ENCODE data around the gene SHLD1.

The SHLD1 gene

GRCh38 chr20:5835321-5835821, 85.2 kb downstream of the SHLD1 start:
- H3K36me3 ChIP-seq (ENCODE audit: control insufficient read depth in 1 of 2, insufficient read depth in 2 of 2, low read depth in 1 of 2, low read length in 2 of 2) = no peaks in the 10 kb centered on the region
- H2BK120ac ChIP-seq (ENCODE audit: low read depth, low read length) = no peak overlapping the region
- peak overlapping the region; percentile 88 for H3K9ac ChIP-seq (ENCODE audit: low read length)
- WGBS = 57% methylated on average over 2 of the region's 2 CpGs
- H3K4me1 ChIP-seq (ENCODE audit: control insufficient read depth, insufficient read depth, low read depth, low read length) = peaks cover 8% of the 10 kb centered on the region
- no peaks in the 10 kb centered on the region for H3K9me3 ChIP-seq (ENCODE audit: control insufficient read depth, low read length)
- no peak overlapping the region for H3K4me2 ChIP-seq (ENCODE audit: low read length, poor library complexity, severe bottlenecking)
- H3K4me3 ChIP-seq (ENCODE audit: insufficient read depth in 1 of 2, low read depth in 1 of 2, low read length in 2 of 2) = no peak overlapping the region
- H3K18ac ChIP-seq (ENCODE audit: low read depth in 1 of 2, low read length in 2 of 2) = peak overlapping the region in 1 of 2 experiments; percentile 81
- H3K4ac ChIP-seq (ENCODE audit: low read depth in 1 of 2, low read length in 2 of 2) = no peak overlapping the region
- no peak overlapping the region for H2BK5ac ChIP-seq (ENCODE audit: low read depth, low read length, poor library complexity, severe bottlenecking)
- H2AFZ ChIP-seq (ENCODE audit: low read depth, low read length) = no peak overlapping the region
- peak overlapping the region in 1 of 2 experiments; percentile 86 for H2BK12ac ChIP-seq (ENCODE audit: low read length in 2 of 2)
- peak overlapping the region; percentile 33 for H3K27ac ChIP-seq (ENCODE audit: low read length, poor library complexity, severe bottlenecking)
- no peaks in the 10 kb centered on the region for H3K27me3 ChIP-seq (ENCODE audit: control insufficient read depth in 1 of 2, insufficient read depth in 1 of 2, low read length in 2 of 2)
- DNase-seq = peak; percentile 84
- no peaks in the 10 kb centered on the region for H3K79me1 ChIP-seq (replicated peaks; ENCODE audit: low read length, poor library complexity, severe bottlenecking)
- H4K8ac ChIP-seq (ENCODE audit: low read length) = peak overlapping the region; percentile 80
- H3K23ac ChIP-seq (ENCODE audit: low read length in 2 of 2) = no peak overlapping the region
- no peak overlapping the region for H3K14ac ChIP-seq (ENCODE audit: low read length in 2 of 2)
- H4K91ac ChIP-seq (ENCODE audit: low read length) = peak overlapping the region; percentile 71
- H2BK15ac ChIP-seq (ENCODE audit: low read depth, poor library complexity, severe bottlenecking) = no peak overlapping the region
- H2AK5ac ChIP-seq (ENCODE audit: low read length, severe bottlenecking) = no peak overlapping the region

DNA sequence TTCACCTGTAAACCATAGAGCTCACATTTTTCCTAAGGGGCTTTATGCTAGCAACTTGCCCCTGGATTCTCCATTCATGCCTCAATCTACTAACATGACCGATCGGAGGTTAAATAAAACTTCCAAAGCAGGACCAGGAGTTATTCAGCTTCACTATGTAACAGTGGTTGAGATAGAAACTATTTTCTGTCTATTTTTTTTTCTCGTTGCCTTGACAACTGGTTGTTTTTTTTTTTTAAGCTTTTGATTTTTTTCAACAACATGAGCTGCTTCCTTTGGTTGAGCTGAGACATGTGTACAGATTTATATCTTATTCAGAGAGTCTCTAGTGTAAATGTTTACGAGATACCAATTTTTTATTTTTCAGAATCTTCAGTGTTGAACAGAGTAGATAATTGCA, 85.7 kb downstream of the SHLD1 start:
- no peaks in the 10 kb centered on the region for H3K27me3 ChIP-seq (ENCODE audit: control insufficient read depth in 1 of 2, insufficient read depth in 1 of 2, low read length in 2 of 2)
- peaks cover 8% of the 10 kb centered on the region for H3K4me1 ChIP-seq (ENCODE audit: control insufficient read depth, insufficient read depth, low read depth, low read length)
- no peak overlapping the region for H3K23ac ChIP-seq (ENCODE audit: low read length in 2 of 2)
- H3K9ac ChIP-seq (ENCODE audit: low read length) = peak overlapping the region; percentile 88
- H2AFZ ChIP-seq (ENCODE audit: low read depth, low read length) = no peak overlapping the region
- no peak overlapping the region for H2BK12ac ChIP-seq (ENCODE audit: low read length in 2 of 2)
- no peak overlapping the region for H2BK5ac ChIP-seq (ENCODE audit: low read depth, low read length, poor library complexity, severe bottlenecking)
- H4K8ac ChIP-seq (ENCODE audit: low read length) = no peak overlapping the region
- H3K4ac ChIP-seq (ENCODE audit: low read depth in 1 of 2, low read length in 2 of 2) = no peak overlapping the region
- 100% methylated on average over 1 of the region's 4 CpGs for WGBS
- no peaks in the 10 kb centered on the region for H3K36me3 ChIP-seq (ENCODE audit: control insufficient read depth in 1 of 2, insufficient read depth in 2 of 2, low read depth in 1 of 2, low read length in 2 of 2)
- H3K79me1 ChIP-seq (replicated peaks; ENCODE audit: low read length, poor library complexity, severe bottlenecking) = no peaks in the 10 kb centered on the region
- DNase-seq = peak; percentile 92
- H3K4me2 ChIP-seq (ENCODE audit: low read length, poor library complexity, severe bottlenecking) = no peak overlapping the region
- no peak overlapping the region for H2AK5ac ChIP-seq (ENCODE audit: low read length, severe bottlenecking)
- no peak overlapping the region for H3K4me3 ChIP-seq (ENCODE audit: insufficient read depth in 1 of 2, low read depth in 1 of 2, low read length in 2 of 2)
- no peak overlapping the region for H4K91ac ChIP-seq (ENCODE audit: low read length)
- no peak overlapping the region for H2BK15ac ChIP-seq (ENCODE audit: low read depth, poor library complexity, severe bottlenecking)
- no peak overlapping the region for H3K14ac ChIP-seq (ENCODE audit: low read length in 2 of 2)
- no peak overlapping the region for H3K27ac ChIP-seq (ENCODE audit: low read length, poor library complexity, severe bottlenecking)
- no peaks in the 10 kb centered on the region for H3K9me3 ChIP-seq (ENCODE audit: control insufficient read depth, low read length)
- H3K18ac ChIP-seq (ENCODE audit: low read depth in 1 of 2, low read length in 2 of 2) = no peak overlapping the region
- H2BK120ac ChIP-seq (ENCODE audit: low read depth, low read length) = no peak overlapping the region

DNA sequence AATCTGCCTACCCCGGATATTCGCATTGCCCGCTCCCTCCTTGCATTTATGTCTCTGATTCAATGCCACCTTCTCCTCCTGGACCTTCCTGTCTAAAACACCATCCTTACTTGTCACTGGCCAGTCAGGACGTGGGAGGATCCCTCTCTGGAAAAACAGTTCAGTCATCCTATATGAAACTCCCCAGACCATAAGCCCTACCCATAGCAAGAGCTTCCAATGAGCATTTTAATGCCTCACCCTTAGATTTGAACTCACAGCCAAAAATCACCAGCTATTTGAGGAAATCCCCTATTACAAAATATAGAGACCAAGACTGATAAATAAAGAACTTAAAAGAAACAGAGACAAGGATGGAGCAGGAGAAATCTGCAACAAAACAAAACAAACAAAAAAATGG, 86.4 kb downstream of the SHLD1 start:
- peak overlapping the region in 1 of 2 experiments; percentile 95 for H3K14ac ChIP-seq (ENCODE audit: low read length in 2 of 2)
- peak; percentile 51 for DNase-seq
- no peak overlapping the region for H3K23ac ChIP-seq (ENCODE audit: low read length in 2 of 2)
- H3K18ac ChIP-seq (ENCODE audit: low read depth in 1 of 2, low read length in 2 of 2) = peak overlapping the region in 1 of 2 experiments; percentile 90
- H2BK15ac ChIP-seq (ENCODE audit: low read depth, poor library complexity, severe bottlenecking) = no peak overlapping the region
- H3K4ac ChIP-seq (ENCODE audit: low read depth in 1 of 2, low read length in 2 of 2) = peak overlapping the region in 1 of 2 experiments; percentile 76
- no peak overlapping the region for H2BK5ac ChIP-seq (ENCODE audit: low read depth, low read length, poor library complexity, severe bottlenecking)
- H4K8ac ChIP-seq (ENCODE audit: low read length) = no peak overlapping the region
- H3K4me2 ChIP-seq (ENCODE audit: low read length, poor library complexity, severe bottlenecking) = no peak overlapping the region
- no peaks in the 10 kb centered on the region for H3K27me3 ChIP-seq (ENCODE audit: control insufficient read depth in 1 of 2, insufficient read depth in 1 of 2, low read length in 2 of 2)
- peak overlapping the region; percentile 64 for H2BK120ac ChIP-seq (ENCODE audit: low read depth, low read length)
- H4K91ac ChIP-seq (ENCODE audit: low read length) = no peak overlapping the region
- H2AFZ ChIP-seq (ENCODE audit: low read depth, low read length) = no peak overlapping the region
- no peaks in the 10 kb centered on the region for H3K36me3 ChIP-seq (ENCODE audit: control insufficient read depth in 1 of 2, insufficient read depth in 2 of 2, low read depth in 1 of 2, low read length in 2 of 2)
- peak overlapping the region; percentile 88 for H3K9ac ChIP-seq (ENCODE audit: low read length)
- H2AK5ac ChIP-seq (ENCODE audit: low read length, severe bottlenecking) = no peak overlapping the region
- H3K9me3 ChIP-seq (ENCODE audit: control insufficient read depth, low read length) = no peaks in the 10 kb centered on the region
- H3K4me3 ChIP-seq (ENCODE audit: insufficient read depth in 1 of 2, low read depth in 1 of 2, low read length in 2 of 2) = no peak overlapping the region
- H3K27ac ChIP-seq (ENCODE audit: low read length, poor library complexity, severe bottlenecking) = no peak overlapping the region
- peak overlapping the region; percentile 20 to 92 for H2BK12ac ChIP-seq (ENCODE audit: low read length in 2 of 2)
- peaks cover 8% of the 10 kb centered on the region for H3K4me1 ChIP-seq (ENCODE audit: control insufficient read depth, insufficient read depth, low read depth, low read length)
- 92% methylated on average over 4 of the region's 4 CpGs for WGBS
- no peaks in the 10 kb centered on the region for H3K79me1 ChIP-seq (replicated peaks; ENCODE audit: low read length, poor library complexity, severe bottlenecking)

DNA sequence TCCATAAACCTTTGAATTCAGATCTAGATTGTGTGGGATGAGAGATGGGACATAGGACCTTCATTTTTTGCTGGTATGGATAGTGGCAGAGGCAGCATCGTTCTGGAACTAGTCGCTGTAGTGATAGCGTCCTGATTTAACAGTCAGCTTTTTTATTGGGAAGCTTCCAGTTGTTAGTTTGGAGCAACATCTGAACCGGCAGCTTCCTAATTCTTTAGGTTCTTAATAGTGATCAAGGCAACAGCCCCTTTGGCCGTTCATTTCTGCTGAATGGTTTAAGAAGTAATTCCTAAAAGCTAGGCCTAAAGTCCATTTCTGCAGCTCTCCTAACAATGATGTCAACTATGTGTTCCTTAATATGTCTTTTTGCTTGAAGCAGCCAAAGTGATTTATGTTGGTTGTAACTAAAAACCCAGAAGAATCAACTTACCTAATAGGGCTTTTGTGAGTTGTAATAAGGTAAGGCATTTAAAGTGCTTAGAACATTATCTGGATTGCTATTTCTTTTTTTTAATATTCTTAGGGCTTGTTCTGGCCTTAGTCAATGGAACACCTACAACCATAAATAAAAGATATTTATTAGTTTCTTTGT, 90.3 kb downstream of the SHLD1 start:
- Histone ChIP-seq H3K4me2 (ENCODE audit: low read length, poor library complexity, severe bottlenecking) (no peak overlapping the region), H4K8ac (ENCODE audit: low read length) (no peak overlapping the region), H3K4me1 (ENCODE audit: control insufficient read depth, insufficient read depth, low read depth, low read length) (peaks cover 8% of the 10 kb centered on the region), H3K14ac (ENCODE audit: low read length in 2 of 2) (no peak overlapping the region), H3K36me3 (ENCODE audit: control insufficient read depth in 1 of 2, insufficient read depth in 2 of 2, low read depth in 1 of 2, low read length in 2 of 2) (no peaks in the 10 kb centered on the region), H3K9ac (ENCODE audit: low read length) (no peak overlapping the region), H3K23ac (ENCODE audit: low read length in 2 of 2) (no peak overlapping the region), H3K27me3 (ENCODE audit: control insufficient read depth in 1 of 2, insufficient read depth in 1 of 2, low read length in 2 of 2) (no peaks in the 10 kb centered on the region), H2BK12ac (ENCODE audit: low read length in 2 of 2) (no peak overlapping the region), H3K4ac (ENCODE audit: low read depth in 1 of 2, low read length in 2 of 2) (no peak overlapping the region), H2BK5ac (ENCODE audit: low read depth, low read length, poor library complexity, severe bottlenecking) (no peak overlapping the region), H3K27ac (ENCODE audit: low read length, poor library complexity, severe bottlenecking) (no peak overlapping the region), H2AFZ (ENCODE audit: low read depth, low read length) (no peak overlapping the region), H3K4me3 (ENCODE audit: insufficient read depth in 1 of 2, low read depth in 1 of 2, low read length in 2 of 2) (no peak overlapping the region), H3K18ac (ENCODE audit: low read depth in 1 of 2, low read length in 2 of 2) (no peak overlapping the region), H2BK120ac (ENCODE audit: low read depth, low read length) (no peak overlapping the region), H3K9me3 (ENCODE audit: control insufficient read depth, low read length) (no peaks in the 10 kb centered on the region), H2BK15ac (ENCODE audit: low read depth, poor library complexity, severe bottlenecking) (no peak overlapping the region), H3K79me1 (replicated peaks; ENCODE audit: low read length, poor library complexity, severe bottlenecking) (no peaks in the 10 kb centered on the region), H2AK5ac (ENCODE audit: low read length, severe bottlenecking) (no peak overlapping the region), H4K91ac (ENCODE audit: low read length) (no peak overlapping the region)
- no peak for DNase-seq
- WGBS = 90% methylated on average over 5 of the region's 5 CpGs

Measured in mesenchymal stem cell (in vitro differentiated cells and primary cell).